GM12864 (cell line): Measurements from ENCODE around the gene FNBP1L.
"Not testable (repeated sequence)": the region's sequence is repeated elsewhere in the genome, so short reads cannot be mapped to it uniquely, and the experiment has no call there.

Source experiments
- DNase-seq: peaks from one replicate; pipeline ENCODE4 v3.0.0-alpha.2; 2011; ENCODE audit warnings: low read depth
- H3K4me3 ChIP-seq: 2 replicates; pipeline ENCODE4 v1.5.1; 2011; ENCODE audit warnings: mild to moderate bottlenecking, low read depth, low read length, control low read depth
- TF ChIP-seq, protein P1 (sequence below): IDR thresholded peaks from 2 replicates; pipeline ENCODE4 v1.5.1; 2011; ENCODE audit warnings: low read depth, mild to moderate bottlenecking, moderate library complexity, low read length, control low read depth, inconsistent platforms; ENCODE audit errors: missing control alignments

The FNBP1L gene

DNA sequence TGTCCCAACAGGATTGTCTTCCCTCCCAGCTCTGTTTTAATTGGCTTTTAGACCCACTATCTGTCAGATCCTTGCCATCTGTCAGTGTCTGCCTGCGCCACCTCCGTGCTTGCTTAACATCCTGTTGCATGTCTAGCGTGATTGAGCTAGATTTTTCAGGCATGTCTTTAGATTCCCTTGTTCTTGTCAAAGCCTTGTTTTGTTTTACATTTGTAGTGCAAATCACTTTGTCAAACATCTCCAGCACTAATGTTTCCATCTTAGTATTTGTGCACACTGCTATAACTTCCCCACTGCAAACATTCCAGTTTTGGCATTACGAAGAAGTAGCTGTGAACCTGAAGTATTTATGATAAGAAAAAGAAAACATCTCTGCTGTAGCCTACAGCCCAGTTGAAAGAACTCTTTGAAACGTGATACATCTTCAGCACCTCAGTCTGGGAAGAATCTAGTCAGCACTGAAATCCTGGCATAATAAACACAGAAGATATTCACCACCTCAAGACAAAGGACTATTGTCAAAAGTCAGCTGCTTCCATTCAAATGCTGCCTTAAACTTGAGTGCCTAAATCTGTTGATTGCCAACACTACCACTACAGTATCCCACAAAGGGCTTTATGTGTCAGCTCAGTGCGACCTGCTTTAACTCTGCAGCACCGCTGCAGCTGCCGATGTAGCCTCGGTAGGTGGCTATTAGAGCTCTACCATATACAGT lies 105.0 kb downstream of the FNBP1L start:
- H3K4me3 ChIP-seq: no peak overlapping the region
- DNase-seq: no peak
- TF ChIP-seq, protein P1, sequence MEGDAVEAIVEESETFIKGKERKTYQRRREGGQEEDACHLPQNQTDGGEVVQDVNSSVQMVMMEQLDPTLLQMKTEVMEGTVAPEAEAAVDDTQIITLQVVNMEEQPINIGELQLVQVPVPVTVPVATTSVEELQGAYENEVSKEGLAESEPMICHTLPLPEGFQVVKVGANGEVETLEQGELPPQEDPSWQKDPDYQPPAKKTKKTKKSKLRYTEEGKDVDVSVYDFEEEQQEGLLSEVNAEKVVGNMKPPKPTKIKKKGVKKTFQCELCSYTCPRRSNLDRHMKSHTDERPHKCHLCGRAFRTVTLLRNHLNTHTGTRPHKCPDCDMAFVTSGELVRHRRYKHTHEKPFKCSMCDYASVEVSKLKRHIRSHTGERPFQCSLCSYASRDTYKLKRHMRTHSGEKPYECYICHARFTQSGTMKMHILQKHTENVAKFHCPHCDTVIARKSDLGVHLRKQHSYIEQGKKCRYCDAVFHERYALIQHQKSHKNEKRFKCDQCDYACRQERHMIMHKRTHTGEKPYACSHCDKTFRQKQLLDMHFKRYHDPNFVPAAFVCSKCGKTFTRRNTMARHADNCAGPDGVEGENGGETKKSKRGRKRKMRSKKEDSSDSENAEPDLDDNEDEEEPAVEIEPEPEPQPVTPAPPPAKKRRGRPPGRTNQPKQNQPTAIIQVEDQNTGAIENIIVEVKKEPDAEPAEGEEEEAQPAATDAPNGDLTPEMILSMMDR: no peak

DNA sequence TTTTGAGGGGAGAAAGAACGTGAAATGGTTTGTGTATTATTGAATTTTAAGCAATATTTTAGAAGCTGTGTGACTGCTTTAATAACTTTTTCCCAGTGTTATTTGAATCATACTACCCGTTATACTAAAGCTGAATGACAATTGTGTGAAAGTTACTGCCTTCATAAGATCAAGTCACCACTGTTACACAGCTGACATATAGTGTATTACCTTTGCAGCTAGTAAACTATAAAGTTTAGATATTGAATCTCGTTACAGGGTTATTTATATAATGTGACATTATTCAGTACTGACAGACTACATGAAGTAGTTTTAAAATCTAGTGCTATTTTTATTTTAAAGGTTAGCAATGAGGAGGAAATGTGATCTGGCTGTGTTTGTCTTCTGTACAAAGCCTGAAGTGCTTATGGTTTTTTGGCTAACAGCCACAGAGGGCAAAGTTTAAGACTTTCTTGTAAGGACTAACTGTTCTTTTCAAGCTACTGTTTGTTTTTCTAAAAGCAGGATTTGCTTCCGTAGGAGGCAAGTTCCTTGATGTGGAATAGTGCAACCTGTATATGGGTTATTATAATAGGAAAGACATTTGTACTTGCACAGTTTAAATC lies 106.1 kb downstream of the FNBP1L start:
- not testable (repeated sequence) for DNase-seq, H3K4me3 ChIP-seq

DNA sequence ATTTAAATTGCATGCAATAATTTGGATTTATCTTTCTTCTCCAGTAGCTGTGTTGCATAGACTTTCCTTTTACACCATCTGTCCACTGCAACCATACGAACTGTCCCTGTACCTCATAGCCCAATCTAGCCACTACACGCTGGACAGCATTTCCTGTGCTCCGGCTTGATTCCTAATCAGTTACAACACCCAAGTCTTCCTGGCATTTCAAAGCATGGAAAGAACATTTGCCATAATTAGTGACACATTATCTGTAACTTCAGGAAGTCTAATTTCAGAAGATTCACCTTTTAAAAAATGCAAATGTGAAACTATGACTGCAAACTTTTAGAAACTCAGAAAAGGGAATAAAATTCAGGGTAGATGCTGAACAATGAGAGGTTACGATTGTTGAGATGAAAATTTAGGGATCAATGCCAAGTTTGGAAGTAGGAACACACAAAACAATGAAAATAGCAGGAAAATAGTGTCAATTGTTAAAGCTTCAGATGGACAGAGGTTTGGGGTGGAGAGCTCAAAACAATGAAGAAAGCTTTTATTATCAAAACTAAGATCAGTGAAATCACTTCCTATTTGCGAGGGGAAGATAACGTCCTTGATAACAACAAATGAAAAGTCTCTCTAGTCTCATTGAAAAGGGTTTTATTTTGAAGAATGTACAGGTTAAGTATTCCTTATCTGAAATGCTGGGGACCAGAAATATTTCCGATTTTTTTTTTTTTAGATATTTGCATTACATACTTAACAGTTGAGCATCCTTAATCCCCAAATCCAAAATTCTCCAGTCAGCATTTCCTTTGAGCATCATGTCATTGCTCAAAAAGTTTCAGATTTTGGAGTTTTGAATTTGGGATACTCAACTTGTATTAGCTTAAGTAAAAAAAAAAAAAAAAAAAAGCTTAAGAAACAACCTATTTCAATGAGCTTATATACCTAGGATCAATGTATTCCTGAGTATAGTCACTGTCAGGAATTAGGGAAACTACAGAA lies 107.3 kb downstream of the FNBP1L start:
- DNase-seq: no peak
- TF ChIP-seq, protein P1: no peak
- H3K4me3 ChIP-seq: no peak overlapping the region

DNA sequence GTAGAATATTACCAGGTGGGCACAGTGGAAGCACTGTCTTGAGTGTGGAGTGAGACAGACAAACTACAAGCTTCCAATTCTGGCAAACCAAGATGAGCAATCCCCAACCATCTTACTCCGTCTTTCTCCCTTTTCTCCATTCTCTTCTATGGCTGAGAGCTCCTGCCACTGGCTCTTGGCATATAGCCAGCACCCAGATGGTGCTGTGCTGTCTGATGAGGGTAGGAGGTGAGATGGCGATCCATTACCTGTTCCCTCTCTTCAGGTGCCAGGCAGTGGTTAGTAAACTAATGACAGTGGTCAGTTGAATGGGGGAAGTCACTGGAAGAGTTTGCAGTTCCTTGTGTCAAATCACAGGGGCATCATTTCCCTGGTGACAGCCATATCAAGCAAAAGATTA lies 108.4 kb downstream of the FNBP1L start:
- no peak for DNase-seq

DNA sequence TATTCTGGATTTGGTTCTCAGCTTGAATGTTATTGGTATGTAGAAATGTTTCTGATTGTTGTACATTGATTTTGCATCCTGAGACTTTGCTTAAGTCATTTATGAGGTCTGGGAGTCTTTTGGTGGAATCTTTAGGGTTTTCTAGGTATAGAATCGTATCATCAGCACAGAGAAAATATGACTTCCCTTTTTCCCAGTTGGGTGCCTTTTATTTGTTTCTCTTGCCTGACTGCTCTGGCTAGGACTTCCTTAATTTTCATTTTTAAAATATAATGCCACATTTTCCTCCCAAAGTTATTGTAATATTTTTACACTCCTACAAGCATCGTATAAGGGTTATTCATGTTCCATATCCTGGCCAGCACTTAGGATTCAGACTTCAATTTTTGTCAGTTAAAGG lies 111.1 kb downstream of the FNBP1L start:
- DNase-seq: no peak
- no peak overlapping the region for H3K4me3 ChIP-seq

More for the DNA sequence above, 108.4 kb downstream of the FNBP1L start:
- no peak overlapping the region for H3K4me3 ChIP-seq
- TF ChIP-seq, protein P1: no peak

DNA sequence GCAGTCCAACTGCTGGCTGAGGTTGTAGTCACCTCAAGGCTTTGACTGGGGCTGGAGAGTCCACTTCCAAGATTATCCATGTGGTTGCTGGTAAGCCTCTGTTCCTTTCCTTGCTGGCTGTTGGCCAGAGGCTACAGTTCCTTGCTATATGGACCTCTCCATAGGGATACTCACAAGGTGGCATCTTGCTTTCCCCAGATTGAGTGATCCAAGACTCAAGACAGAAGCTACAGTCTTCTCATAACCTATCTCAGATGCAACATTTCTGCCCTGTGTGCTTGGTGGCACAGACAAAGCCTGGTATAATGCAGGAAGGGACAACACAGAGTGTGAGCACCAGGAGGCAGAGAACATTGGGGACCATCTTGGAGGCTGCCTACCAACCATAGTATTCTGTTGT lies 111.8 kb downstream of the FNBP1L start:
- TF ChIP-seq, protein P1: no peak
- no peak overlapping the region for H3K4me3 ChIP-seq
- DNase-seq: no peak

More for the DNA sequence above, 111.1 kb downstream of the FNBP1L start:
- TF ChIP-seq, protein P1: no peak
